GM18498 (cell line): ENCODE results near the gene CCDC124.

Source experiments
- ATAC-seq: cut with Tn5 transposase; IDR thresholded peaks from one replicate; pipeline ENCODE4 v1.9.1; 2021; ENCODE audit warnings: mild to moderate bottlenecking, moderate library complexity; ENCODE audit not compliant: unreplicated experiment

Gene CCDC124

GRCh38 chr19:17951990-17952976 is 19.5 kb downstream of the CCDC124 start:
- no peak for ATAC-seq

DNA sequence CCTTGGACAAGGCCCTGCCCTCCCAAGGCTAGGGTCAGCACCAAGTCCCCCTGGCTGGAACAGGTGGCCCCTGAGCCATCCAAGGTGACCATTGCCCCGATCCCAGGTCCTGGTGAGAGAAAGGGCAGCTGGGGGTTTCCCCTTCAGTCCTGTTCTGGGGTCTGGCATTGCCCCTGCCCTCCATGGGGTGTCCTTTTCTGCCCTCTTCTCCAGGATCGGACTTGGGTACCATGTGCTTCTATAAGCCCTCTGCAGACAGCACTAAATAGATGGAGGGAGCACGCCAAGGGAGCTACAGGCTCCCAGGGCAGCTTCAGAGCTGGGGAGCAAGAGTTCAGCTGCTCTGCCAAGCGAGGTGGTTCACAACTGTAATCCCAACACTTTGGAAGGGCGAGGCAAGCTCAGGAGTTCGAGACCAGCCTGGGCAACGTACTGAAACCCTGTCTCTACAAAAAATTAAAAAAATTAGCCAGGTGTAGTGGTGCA is 20.5 kb downstream of the CCDC124 start:
- no peak for ATAC-seq

DNA sequence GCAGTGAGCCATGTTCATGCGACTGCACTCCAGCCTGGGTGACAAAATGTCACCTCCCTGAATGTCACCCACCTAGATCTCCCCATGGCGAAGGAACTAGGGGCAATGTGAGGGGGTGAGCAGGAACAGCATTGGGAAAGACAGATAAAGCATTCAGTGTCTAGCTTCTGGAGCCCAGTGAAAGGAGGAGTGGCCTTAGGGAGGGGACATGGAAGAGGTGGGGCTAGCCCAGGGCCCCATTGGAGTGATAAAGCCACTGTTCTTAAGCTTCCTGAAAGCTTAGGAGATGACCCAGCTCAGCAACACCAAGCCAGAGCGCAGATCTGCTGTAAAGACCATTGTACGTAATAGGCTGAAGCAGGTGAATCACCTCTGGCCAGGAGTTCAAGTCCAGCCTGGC is 21.1 kb downstream of the CCDC124 start:
- ATAC-seq = no peak

- no peak for ATAC-seq
These were observed 21.6 kb downstream of the CCDC124 start for GRCh38 chr19:17954401-17954800.

DNA sequence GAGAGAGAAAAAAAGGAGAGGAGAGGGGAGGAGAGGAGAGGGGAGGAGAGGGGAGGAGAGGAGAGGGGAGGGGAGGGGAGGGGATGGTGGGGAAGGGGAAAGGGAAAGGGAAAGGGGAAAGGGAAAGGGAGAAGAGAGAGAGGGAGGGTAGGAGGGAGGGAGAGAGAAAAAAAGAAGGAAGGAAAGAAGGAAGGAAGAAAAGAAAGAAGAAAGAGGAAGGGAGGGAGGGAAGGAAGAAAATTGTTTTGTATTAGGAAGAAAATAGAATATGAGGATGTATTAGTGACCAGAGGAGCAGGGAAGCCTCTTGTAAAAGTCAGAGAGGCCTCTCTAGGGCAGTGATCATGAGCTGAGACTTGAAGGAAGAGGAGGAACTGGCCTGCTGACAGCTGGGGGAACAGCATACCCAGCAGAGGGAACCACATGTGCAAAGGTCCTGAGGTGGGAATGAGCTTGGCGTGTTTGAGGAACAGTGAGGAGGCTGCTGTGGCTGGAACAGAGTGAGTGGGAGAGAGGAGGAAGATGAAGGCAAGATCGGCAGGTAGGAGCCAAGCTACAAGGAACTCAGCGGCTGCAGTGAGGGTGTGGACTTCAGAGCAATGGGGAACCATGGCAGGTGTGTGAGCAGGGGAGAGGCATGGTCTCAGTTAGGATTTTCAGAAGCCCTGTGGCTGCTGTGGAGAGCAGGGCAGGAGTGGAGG is 24.5 kb downstream of the CCDC124 start:
- no peak for ATAC-seq

DNA sequence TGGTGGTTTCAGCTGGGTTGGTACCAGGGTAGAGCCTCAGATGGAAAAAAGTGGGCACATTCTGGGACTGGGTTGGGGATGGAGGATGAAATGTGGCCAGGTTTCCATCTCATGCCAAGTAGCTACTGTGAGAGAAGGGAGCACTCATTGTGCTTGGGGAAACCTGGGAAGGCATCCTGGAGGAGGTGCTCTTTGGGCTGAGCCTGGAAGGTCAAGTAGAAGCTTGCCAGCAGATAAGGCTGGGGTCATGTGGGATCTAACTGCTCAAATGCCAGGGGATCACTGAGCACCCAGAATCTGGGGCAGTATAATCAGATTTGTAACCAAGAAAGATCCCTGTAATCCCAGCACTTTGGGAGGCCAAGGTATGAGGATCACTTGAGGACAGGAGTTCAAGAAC is 25.1 kb downstream of the CCDC124 start:
- ATAC-seq = no peak

GRCh38 chr19:17963936-17964691 is 31.3 kb downstream of the CCDC124 start:
- no peak for ATAC-seq

- ATAC-seq = no peak
These were observed 32.7 kb downstream of the CCDC124 start for GRCh38 chr19:17965370-17966128.

DNA sequence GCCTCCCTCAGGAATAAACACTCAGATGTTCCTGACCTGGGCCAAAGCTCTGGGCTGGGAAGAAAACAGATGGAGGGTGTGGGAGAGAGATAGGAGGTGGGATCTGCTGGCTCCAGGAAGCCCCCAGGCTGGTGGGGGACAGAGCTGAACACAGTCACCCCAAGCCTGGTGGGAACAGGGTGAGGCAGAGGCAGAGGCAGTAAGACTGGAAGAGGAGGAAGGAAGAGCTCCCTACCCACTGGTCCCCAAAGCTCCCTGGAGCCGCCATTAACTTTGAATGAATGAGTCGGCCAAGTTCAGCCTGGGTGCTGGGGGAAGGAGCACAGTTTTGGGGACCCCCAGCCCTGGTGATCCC is 33.3 kb downstream of the CCDC124 start:
- no peak for ATAC-seq

GRCh38 chr19:17966550-17967256 is 33.9 kb downstream of the CCDC124 start, which contains the start of gene KCNN1:
Gene KCNN1 (plus strand): TSS chr19:17967107. CDS start chr19:17973889, 6,782 bp downstream.
- no peak for ATAC-seq

DNA sequence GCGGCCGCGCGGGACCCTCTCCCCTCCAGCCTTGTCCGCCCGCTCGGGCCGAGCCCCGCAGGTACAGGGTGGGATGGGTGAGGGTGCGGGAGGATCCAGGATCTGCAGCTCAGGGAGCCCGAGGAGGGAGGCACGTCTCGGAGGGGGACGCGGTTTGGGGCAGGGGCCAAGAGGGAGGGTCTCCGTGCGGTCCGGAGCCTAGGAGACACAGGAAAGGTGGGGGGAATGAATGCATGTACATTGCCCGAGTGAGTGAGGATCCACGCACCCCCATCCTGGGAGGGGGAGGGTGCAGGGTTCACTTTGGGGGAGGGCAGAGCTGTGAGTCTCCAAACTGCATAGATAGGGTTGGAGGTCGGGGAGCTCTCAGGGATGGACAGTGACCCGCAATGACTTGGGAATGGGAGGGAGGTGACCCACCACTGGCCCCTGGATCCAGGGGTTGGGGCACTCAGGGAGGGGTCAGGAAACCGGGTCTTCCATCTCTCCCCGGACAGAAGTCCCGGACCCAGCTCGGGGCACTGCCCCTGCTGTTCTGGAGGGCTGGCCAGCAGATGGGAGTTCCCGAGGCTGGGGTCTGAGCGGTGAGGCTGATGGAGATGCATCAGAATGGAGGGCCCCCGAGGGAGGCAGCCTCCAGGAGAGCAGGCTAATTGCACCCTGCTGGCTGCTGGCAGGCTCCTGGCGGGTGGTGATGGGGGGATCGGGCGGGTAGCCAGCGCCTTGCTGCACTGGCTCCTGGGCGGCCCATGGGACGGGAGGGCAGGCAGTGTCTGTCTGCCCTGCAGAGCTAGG is 34.6 kb downstream of the CCDC124 start:
- ATAC-seq = no peak

- ATAC-seq = no peak
These were observed 35.5 kb downstream of the CCDC124 start for GRCh38 chr19:17968362-17968761.

DNA sequence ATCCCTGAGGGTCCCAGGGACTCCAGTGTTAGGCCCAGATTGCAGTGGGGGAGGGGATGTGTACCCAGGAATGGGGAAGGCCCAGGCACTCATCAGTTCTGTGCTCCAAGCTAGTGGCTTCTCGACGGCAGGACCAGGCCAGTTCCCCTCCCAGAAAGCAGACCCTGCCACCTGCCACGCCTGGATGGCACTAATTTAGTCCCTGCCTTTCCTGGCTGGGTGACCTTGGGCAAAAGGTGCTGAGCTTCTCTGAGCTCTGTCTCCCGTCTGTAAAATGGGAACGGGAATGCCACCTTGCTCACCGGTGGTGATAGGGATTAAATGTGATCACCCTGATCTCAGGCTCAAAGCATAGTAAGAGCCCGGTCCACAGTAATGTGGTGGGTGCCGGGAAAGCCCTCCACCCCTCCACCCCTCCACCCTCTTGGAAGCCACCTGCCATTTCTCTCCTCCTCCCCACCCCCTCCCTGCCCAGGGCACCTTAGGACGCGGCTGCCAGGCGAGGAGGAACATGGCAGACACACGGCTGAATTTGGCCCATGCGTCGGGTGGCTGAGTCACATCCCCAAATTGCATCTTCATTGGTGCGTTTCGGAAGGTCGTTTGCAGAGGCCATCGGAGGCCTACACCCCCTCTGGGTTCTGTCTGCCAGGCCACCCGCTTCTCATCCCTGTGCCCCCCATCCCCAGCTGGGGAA is 36.4 kb downstream of the CCDC124 start:
- no peak for ATAC-seq

DNA sequence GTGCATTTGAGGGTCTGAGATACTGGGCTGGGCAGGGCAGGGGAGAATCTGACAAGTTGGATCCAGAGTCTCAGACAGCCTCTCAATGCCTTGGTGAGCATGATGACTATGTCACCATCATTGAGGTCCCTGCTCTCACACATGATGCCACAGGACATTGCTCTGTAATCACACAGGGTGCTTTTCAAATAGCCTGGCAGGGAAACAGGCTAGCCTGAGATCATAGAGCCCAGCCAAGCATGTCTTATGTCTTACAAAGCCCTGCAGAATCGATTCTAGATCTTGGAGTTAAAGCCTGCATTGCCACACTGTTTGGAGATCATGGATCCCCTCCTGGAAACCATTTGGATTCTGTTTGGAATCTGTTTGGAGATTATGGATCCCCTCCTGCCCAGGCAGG is 39.4 kb downstream of the CCDC124 start:
- no peak for ATAC-seq

- ATAC-seq = no peak
These were observed 40.9 kb downstream of the CCDC124 start for GRCh38 chr19:17973759-17974158.

DNA sequence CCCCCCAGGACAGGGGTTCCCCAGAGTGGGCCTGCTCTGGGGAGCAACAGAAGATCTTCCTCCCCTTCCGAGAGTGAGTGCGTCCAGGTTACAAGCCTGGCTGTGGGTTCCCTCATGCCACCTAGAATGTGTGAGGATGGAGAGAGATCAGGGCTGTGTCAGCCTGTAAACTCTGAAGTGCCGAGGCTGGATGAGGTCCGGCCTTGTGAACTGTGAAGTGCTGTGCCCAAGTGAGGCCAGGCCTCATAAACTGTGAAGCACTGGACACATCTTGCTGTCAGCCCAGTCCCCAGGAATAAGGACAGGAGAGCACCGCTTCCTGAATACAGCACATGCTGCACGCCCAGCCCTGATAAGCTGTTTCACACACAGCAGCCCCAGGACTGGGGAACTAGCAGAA is 41.7 kb downstream of the CCDC124 start:
- no peak for ATAC-seq

- ATAC-seq = no peak
These were observed 42.2 kb downstream of the CCDC124 start for GRCh38 chr19:17975032-17975431.

GRCh38 chr19:17977021-17977420 is 44.2 kb downstream of the CCDC124 start:
- no peak for ATAC-seq
